ENCODE measurements around the gene PDK3. TPM values are rescaled to one million over a fixed set of nuclear protein-coding genes. Genes with fewer than 3 reads are reported as not detected.

PDK3 gene
- total RNA-seq, 1 donor from 2014 or later: 27.4 TPM

GRCh38 chrX:24542756-24543155 is 77.7 kb downstream of the PDK3 start:
- intact Hi-C loops (cut with micrococcal nuclease): no loop called here

- intact Hi-C loops (cut with micrococcal nuclease): no loop called here
These were observed 82.9 kb downstream of the PDK3 start for GRCh38 chrX:24547961-24548360.

- intact Hi-C loops (cut with micrococcal nuclease): no loop called here
These were observed 85.1 kb downstream of the PDK3 start for GRCh38 chrX:24550166-24550565.

GRCh38 chrX:24553011-24553410 is 87.9 kb downstream of the PDK3 start:
- intact Hi-C loops (cut with micrococcal nuclease): no loop called here

- intact Hi-C loops (cut with micrococcal nuclease): loop anchor here (1.0 kb wide), 2 partner anchors 165 to 190 kb away; no protein-coding TSS in a partner anchor
These were observed 96.0 kb downstream of the PDK3 start for GRCh38 chrX:24561121-24561520.

- intact Hi-C loops (cut with micrococcal nuclease): no loop called here
These were observed 98.4 kb downstream of the PDK3 start for GRCh38 chrX:24563291-24564010.

- intact Hi-C loops (cut with micrococcal nuclease): no loop called here
These were observed 101.2 kb downstream of the PDK3 start for GRCh38 chrX:24566240-24566639.

- intact Hi-C loops (cut with micrococcal nuclease): no loop called here
These were observed 102.1 kb downstream of the PDK3 start for GRCh38 chrX:24567169-24567568.

- intact Hi-C loops (cut with micrococcal nuclease): no loop called here
These were observed 109.7 kb downstream of the PDK3 start for GRCh38 chrX:24574743-24575142.

- intact Hi-C loops (cut with micrococcal nuclease): no loop called here
These were observed 110.4 kb downstream of the PDK3 start for GRCh38 chrX:24575496-24575895.

- intact Hi-C loops (cut with micrococcal nuclease): no loop called here
These were observed 112.0 kb downstream of the PDK3 start for GRCh38 chrX:24577091-24577490.

Other genes with a start within 250 kb of the PDK3 start
- gene SUPT20HL2, start 151.2 kb upstream of the PDK3 start, total RNA-seq: not detected in 2 replicates
- gene SUPT20HL1, start 104.6 kb upstream of the PDK3 start, total RNA-seq: not detected in 2 replicates
- 0.10 and 0.20 TPM in 2 replicates for gene PCYT1B, start 182.1 kb downstream of the PDK3 start, total RNA-seq
- gene POLA1, start 228.6 kb downstream of the PDK3 start, total RNA-seq: 27.2 and 28.2 TPM in 2 replicates

Measured in T-helper 1 cell treated with Interleukin-12 subunit alpha and Interleukin-12 subunit beta and Interleukin-4 antibody, amounts not matched to agents 30 ng/mL and 1 ng/mL, for 36 hours (primary cell).